Measurements from ENCODE around the gene ACTR5. TPM values are rescaled to one million over a fixed set of nuclear protein-coding genes. Genes with fewer than 3 reads are reported as not detected.

Gene ACTR5
- total RNA-seq, 1 experiment from 2014 or later = 9.8 TPM

DNA sequence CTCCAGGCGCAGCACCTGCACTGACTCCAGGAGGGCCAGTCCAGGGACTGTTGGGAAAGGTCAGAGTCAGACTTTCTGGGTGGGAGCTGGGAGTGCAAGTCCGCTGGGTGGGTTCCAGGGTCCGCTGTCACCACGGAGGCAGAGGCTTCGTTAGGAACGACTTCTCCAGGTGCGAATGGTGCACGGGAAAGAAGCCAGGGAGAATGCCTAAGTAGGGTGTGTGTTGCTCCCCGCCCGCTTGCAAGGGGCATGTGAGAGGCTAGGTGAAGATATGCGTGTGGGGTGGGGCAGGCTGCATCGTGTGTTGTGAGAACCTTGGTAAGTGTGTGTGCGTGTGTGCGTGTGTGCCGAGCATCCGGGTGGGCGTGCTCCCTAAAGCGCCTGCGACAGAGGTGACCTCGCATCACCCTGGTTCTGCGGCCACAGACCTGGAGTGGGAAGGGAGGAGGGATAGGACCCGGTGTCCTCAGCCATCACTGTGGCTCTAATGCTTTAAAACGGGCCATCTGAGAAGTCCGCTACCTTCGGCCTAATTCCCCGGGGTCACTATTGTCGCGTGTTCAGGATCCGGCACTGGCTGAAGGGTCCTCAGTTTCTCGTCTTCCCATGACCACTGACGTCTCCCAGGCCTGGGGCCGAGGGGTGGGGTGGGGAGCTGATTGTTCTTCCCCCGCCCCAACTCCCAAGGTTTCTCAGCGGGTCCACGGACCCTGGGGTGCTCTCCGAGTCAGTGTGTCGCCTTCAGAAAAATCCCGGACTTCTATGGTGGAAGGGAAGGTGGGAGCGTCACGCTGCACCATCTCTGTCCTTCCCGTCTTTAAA is 17.9 kb upstream of the ACTR5 start:
- no peak overlapping the region for H3K27ac Mint-ChIP-seq
- ATAC-seq = no peak

DNA sequence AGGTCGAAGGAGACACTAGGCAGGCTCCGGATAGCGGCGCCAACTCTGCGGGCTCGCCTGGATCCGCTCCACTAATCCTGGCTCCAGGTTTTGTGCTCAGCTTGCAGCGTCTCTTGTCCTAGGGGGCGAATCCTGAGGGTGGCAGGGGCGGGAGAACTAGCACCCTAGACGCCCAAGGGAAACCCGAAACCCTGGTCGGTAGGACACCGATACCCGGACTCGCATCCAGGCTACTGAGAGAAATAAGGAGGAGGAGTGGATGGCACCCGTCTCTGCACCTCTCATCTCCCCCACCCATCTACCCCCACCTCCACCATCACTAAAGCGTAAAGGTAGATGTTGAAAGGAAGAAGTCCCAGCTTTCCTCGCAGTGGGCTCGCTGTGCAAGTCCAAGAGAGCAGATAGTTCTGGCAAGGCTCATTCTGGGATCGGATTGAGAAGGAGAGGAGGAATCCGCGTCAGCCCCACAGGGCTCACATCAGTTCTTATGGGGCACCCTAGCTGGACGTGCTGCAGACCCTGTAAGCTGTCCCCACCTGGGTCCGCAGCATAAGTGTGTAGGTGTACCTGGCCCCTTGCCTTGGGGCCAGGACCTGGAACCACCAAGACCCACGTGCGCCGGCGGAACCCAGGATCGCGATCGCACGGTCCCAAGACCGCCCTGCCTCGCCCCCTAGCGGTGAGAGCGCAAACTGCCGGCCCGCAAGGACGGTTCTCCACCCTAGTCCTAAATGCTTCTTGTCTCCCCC is 17.1 kb upstream of the ACTR5 start:
- ATAC-seq = peak; percentile 36
- TF ChIP-seq MYBL2 (CRISPR knock-in tag; IDR thresholded peaks at IDR 0.05) (no peak), ZMAT4 (CRISPR knock-in tag; IDR thresholded peaks at IDR 0.05) (no peak), ZNF423 (CRISPR knock-in tag; IDR thresholded peaks at IDR 0.05) (peak; percentile 35; the same call in 1 of the 2 replicates), FOXK1 (CRISPR knock-in tag; IDR thresholded peaks at IDR 0.05) (peak; percentile 44; the same call in 1 of the 2 replicates), TP53 (CRISPR knock-in tag; IDR thresholded peaks at IDR 0.05) (0 out of 2 replicates have a peak, but pooled peaks have one; percentile 70), GRHL2 (CRISPR knock-in tag; IDR thresholded peaks at IDR 0.05; ENCODE audit: insufficient replicate concordance, severe bottlenecking) (no peak), ZNF416 (CRISPR knock-in tag; IDR thresholded peaks at IDR 0.05) (no peak), MLX (CRISPR knock-in tag; IDR thresholded peaks at IDR 0.05) (no peak), TEAD4 (CRISPR knock-in tag; IDR thresholded peaks at IDR 0.05) (no peak), CREB1 (CRISPR knock-in tag; IDR thresholded peaks at IDR 0.05) (no peak), TEAD1 (CRISPR knock-in tag; IDR thresholded peaks at IDR 0.05) (peak; percentile 13; the same call in 1 of the 2 replicates)
- TF ChIP-seq, protein P1, sequence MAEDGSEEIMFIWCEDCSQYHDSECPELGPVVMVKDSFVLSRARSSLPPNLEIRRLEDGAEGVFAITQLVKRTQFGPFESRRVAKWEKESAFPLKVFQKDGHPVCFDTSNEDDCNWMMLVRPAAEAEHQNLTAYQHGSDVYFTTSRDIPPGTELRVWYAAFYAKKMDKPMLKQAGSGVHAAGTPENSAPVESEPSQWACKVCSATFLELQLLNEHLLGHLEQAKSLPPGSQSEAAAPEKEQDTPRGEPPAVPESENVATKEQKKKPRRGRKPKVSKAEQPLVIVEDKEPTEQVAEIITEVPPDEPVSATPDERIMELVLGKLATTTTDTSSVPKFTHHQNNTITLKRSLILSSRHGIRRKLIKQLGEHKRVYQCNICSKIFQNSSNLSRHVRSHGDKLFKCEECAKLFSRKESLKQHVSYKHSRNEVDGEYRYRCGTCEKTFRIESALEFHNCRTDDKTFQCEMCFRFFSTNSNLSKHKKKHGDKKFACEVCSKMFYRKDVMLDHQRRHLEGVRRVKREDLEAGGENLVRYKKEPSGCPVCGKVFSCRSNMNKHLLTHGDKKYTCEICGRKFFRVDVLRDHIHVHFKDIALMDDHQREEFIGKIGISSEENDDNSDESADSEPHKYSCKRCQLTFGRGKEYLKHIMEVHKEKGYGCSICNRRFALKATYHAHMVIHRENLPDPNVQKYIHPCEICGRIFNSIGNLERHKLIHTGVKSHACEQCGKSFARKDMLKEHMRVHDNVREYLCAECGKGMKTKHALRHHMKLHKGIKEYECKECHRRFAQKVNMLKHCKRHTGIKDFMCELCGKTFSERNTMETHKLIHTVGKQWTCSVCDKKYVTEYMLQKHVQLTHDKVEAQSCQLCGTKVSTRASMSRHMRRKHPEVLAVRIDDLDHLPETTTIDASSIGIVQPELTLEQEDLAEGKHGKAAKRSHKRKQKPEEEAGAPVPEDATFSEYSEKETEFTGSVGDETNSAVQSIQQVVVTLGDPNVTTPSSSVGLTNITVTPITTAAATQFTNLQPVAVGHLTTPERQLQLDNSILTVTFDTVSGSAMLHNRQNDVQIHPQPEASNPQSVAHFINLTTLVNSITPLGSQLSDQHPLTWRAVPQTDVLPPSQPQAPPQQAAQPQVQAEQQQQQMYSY (CRISPR knock-in tag; IDR thresholded peaks at IDR 0.05) = peak; percentile 100
- TF ChIP-seq, protein P2, sequence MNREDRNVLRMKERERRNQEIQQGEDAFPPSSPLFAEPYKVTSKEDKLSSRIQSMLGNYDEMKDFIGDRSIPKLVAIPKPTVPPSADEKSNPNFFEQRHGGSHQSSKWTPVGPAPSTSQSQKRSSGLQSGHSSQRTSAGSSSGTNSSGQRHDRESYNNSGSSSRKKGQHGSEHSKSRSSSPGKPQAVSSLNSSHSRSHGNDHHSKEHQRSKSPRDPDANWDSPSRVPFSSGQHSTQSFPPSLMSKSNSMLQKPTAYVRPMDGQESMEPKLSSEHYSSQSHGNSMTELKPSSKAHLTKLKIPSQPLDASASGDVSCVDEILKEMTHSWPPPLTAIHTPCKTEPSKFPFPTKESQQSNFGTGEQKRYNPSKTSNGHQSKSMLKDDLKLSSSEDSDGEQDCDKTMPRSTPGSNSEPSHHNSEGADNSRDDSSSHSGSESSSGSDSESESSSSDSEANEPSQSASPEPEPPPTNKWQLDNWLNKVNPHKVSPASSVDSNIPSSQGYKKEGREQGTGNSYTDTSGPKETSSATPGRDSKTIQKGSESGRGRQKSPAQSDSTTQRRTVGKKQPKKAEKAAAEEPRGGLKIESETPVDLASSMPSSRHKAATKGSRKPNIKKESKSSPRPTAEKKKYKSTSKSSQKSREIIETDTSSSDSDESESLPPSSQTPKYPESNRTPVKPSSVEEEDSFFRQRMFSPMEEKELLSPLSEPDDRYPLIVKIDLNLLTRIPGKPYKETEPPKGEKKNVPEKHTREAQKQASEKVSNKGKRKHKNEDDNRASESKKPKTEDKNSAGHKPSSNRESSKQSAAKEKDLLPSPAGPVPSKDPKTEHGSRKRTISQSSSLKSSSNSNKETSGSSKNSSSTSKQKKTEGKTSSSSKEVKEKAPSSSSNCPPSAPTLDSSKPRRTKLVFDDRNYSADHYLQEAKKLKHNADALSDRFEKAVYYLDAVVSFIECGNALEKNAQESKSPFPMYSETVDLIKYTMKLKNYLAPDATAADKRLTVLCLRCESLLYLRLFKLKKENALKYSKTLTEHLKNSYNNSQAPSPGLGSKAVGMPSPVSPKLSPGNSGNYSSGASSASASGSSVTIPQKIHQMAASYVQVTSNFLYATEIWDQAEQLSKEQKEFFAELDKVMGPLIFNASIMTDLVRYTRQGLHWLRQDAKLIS (CRISPR knock-in tag; IDR thresholded peaks at IDR 0.05; ENCODE audit: borderline replicate concordance) = no peak

More for the DNA sequence above, 17.9 kb upstream of the ACTR5 start:
- TF ChIP-seq FOXP1 (CRISPR knock-in tag; IDR thresholded peaks at IDR 0.05; ENCODE audit: borderline replicate concordance) (0 out of 2 replicates have a peak, but pooled peaks have one; percentile 3), KAT7 (CRISPR knock-in tag; IDR thresholded peaks at IDR 0.05; ENCODE audit: borderline replicate concordance) (no peak), STAT6 (CRISPR knock-in tag; conservative IDR thresholded peaks at IDR 0.05; ENCODE audit: low read depth) (no peak)
- H3K36me3 Mint-ChIP-seq = no peaks in the 10 kb centered on the region
- H3K4me1 Mint-ChIP-seq = peaks cover 53% of the 10 kb centered on the region
- peak overlapping the region; percentile 74 for H3K4me3 Mint-ChIP-seq
- CTCF ChIA-PET = interaction anchor here (0.7 to 11.1 kb wide), 19 partner anchors 8 to 319 kb away, joined by 3 to 188 read pairs (median 4); partner anchors contain the start of genes ACTR5 and FAM83D
- peaks cover 99% of the 10 kb centered on the region for H3K27me3 Mint-ChIP-seq (ENCODE audit: low read depth)
- POLR2A ChIA-PET = no interaction called here
- no peak for DNase-seq (ENCODE audit: low spot score)
- H3K9me3 Mint-ChIP-seq = no peaks in the 10 kb centered on the region

More for the DNA sequence above, 17.1 kb upstream of the ACTR5 start:
- peaks cover 51% of the 10 kb centered on the region for H3K4me1 Mint-ChIP-seq
- DNase-seq (ENCODE audit: low spot score) = peak; percentile 93
- H3K4me3 Mint-ChIP-seq = peak overlapping the region; percentile 74
- CTCF ChIA-PET = interaction anchor here (0.7 to 11.1 kb wide), 15 partner anchors 8 to 195 kb away, joined by 3 to 188 read pairs (median 5); partner anchors contain the start of genes ACTR5 and FAM83D
- peaks cover 99% of the 10 kb centered on the region for H3K27me3 Mint-ChIP-seq (ENCODE audit: low read depth)
- no peaks in the 10 kb centered on the region for H3K36me3 Mint-ChIP-seq
- H3K9me3 Mint-ChIP-seq = no peaks in the 10 kb centered on the region
- POLR2A ChIA-PET = no interaction called here
- 0 out of 2 replicates have a peak overlapping the region, but pooled peaks have one; percentile 19 for H3K27ac Mint-ChIP-seq
